Activated T-cell treated with anti-CD3 and anti-CD28 coated beads, Interleukin-2, amount 50 U/mL, for 24 hours (primary cell): Measurements from ENCODE around the gene SENP2.

Experiments
- DNase-seq: peaks from one replicate; pipeline ENCODE4 v3.0.0-alpha.2; 2020
- H3K27ac Mint-ChIP-seq: 2 replicates; pipeline ENCODE4 v1.8.0; 2020; ENCODE audit warnings: mild to moderate bottlenecking, mixed read lengths
- H3K27me3 Mint-ChIP-seq: 2 replicates; pipeline ENCODE4 v1.8.0; 2020; ENCODE audit warnings: mixed read lengths
- H3K36me3 Mint-ChIP-seq: 2 replicates; pipeline ENCODE4 v1.8.0; 2020; ENCODE audit warnings: low read depth, mixed read lengths
- H3K4me1 Mint-ChIP-seq: 2 replicates; pipeline ENCODE4 v1.8.0; 2020; ENCODE audit warnings: low read depth, mixed read lengths
- H3K4me3 Mint-ChIP-seq: 2 replicates; pipeline ENCODE4 v1.8.0; 2020; ENCODE audit warnings: mild to moderate bottlenecking, moderate library complexity, mixed read lengths
- H3K9me3 Mint-ChIP-seq: 2 replicates; pipeline ENCODE4 v1.8.0; 2020; ENCODE audit warnings: mixed read lengths

SENP2 gene

GRCh38 chr3:185647134-185647879 is 61.2 kb downstream of the SENP2 start:
- Mint-ChIP-seq H3K27ac (no peak overlapping the region), H3K4me3 (no peak overlapping the region)
- no peak for DNase-seq

GRCh38 chr3:185647880-185648210 is 61.8 kb downstream of the SENP2 start:
- H3K27me3 Mint-ChIP-seq = peaks cover 22% of the 10 kb centered on the region
- no peak overlapping the region for H3K27ac Mint-ChIP-seq
- H3K4me1 Mint-ChIP-seq = no peaks in the 10 kb centered on the region
- DNase-seq = no peak
- H3K9me3 Mint-ChIP-seq = no peaks in the 10 kb centered on the region
- no peaks in the 10 kb centered on the region for H3K36me3 Mint-ChIP-seq
- no peak overlapping the region for H3K4me3 Mint-ChIP-seq

More at GRCh38 chr3:185647134-185647879, 61.2 kb downstream of the SENP2 start:
- Mint-ChIP-seq H3K9me3 (no peaks in the 10 kb centered on the region), H3K27me3 (peaks cover 22% of the 10 kb centered on the region), H3K4me1 (no peaks in the 10 kb centered on the region), H3K36me3 (no peaks in the 10 kb centered on the region)

GRCh38 chr3:185648396-185648795 is 62.3 kb downstream of the SENP2 start:
- no peaks in the 10 kb centered on the region for H3K9me3 Mint-ChIP-seq
- no peaks in the 10 kb centered on the region for H3K4me1 Mint-ChIP-seq
- H3K36me3 Mint-ChIP-seq = no peaks in the 10 kb centered on the region
- peaks cover 22% of the 10 kb centered on the region for H3K27me3 Mint-ChIP-seq
- DNase-seq = no peak
- H3K27ac Mint-ChIP-seq = no peak overlapping the region
- no peak overlapping the region for H3K4me3 Mint-ChIP-seq

- Mint-ChIP-seq H3K36me3 (no peaks in the 10 kb centered on the region), H3K4me1 (no peaks in the 10 kb centered on the region), H3K4me3 (no peak overlapping the region), H3K9me3 (no peaks in the 10 kb centered on the region), H3K27me3 (peaks cover 22% of the 10 kb centered on the region), H3K27ac (no peak overlapping the region)
- no peak for DNase-seq
Measured at GRCh38 chr3:185649414-185649813, 63.3 kb downstream of the SENP2 start.

GRCh38 chr3:185651971-185652370 is 65.9 kb downstream of the SENP2 start:
- Mint-ChIP-seq H3K9me3 (no peaks in the 10 kb centered on the region), H3K27me3 (peaks cover 10% of the 10 kb centered on the region), H3K4me1 (no peaks in the 10 kb centered on the region), H3K27ac (no peak overlapping the region), H3K36me3 (no peaks in the 10 kb centered on the region), H3K4me3 (no peak overlapping the region)
- DNase-seq = no peak

GRCh38 chr3:185653949-185654757 is 68.1 kb downstream of the SENP2 start:
- H3K36me3 Mint-ChIP-seq = no peaks in the 10 kb centered on the region
- no peaks in the 10 kb centered on the region for H3K9me3 Mint-ChIP-seq
- peaks cover 2% of the 10 kb centered on the region for H3K4me1 Mint-ChIP-seq
- no peak overlapping the region for H3K27ac Mint-ChIP-seq
- peaks cover 5% of the 10 kb centered on the region for H3K27me3 Mint-ChIP-seq
- no peak for DNase-seq
- no peak overlapping the region for H3K4me3 Mint-ChIP-seq

GRCh38 chr3:185654758-185655145 is 68.7 kb downstream of the SENP2 start:
- Mint-ChIP-seq H3K4me1 (peaks cover 2% of the 10 kb centered on the region), H3K36me3 (no peaks in the 10 kb centered on the region), H3K27me3 (peaks cover 5% of the 10 kb centered on the region), H3K9me3 (no peaks in the 10 kb centered on the region), H3K27ac (no peak overlapping the region), H3K4me3 (no peak overlapping the region)
- no peak for DNase-seq

GRCh38 chr3:185655426-185656320 is 69.6 kb downstream of the SENP2 start:
- no peak for DNase-seq
- Mint-ChIP-seq H3K4me3 (no peak overlapping the region), H3K4me1 (peaks cover 2% of the 10 kb centered on the region), H3K36me3 (no peaks in the 10 kb centered on the region), H3K27me3 (peaks cover 5% of the 10 kb centered on the region), H3K27ac (no peak overlapping the region), H3K9me3 (no peaks in the 10 kb centered on the region)

GRCh38 chr3:185656321-185656840 is 70.3 kb downstream of the SENP2 start:
- Mint-ChIP-seq H3K36me3 (no peaks in the 10 kb centered on the region), H3K4me3 (no peak overlapping the region), H3K27ac (no peak overlapping the region), H3K4me1 (peaks cover 2% of the 10 kb centered on the region), H3K27me3 (peaks cover 5% of the 10 kb centered on the region), H3K9me3 (no peaks in the 10 kb centered on the region)
- no peak for DNase-seq

- Mint-ChIP-seq H3K27ac (no peak overlapping the region), H3K9me3 (no peaks in the 10 kb centered on the region), H3K4me1 (peaks cover 2% of the 10 kb centered on the region), H3K36me3 (no peaks in the 10 kb centered on the region), H3K27me3 (peaks cover 11% of the 10 kb centered on the region), H3K4me3 (no peak overlapping the region)
- DNase-seq = no peak
Measured at GRCh38 chr3:185657211-185657610, 71.1 kb downstream of the SENP2 start.

- H3K9me3 Mint-ChIP-seq = no peaks in the 10 kb centered on the region
- peaks cover 2% of the 10 kb centered on the region for H3K4me1 Mint-ChIP-seq
- no peak overlapping the region for H3K27ac Mint-ChIP-seq
- no peak overlapping the region for H3K4me3 Mint-ChIP-seq
- peaks cover 14% of the 10 kb centered on the region for H3K27me3 Mint-ChIP-seq
- no peak for DNase-seq
- no peaks in the 10 kb centered on the region for H3K36me3 Mint-ChIP-seq
Measured at GRCh38 chr3:185657691-185658503, 71.8 kb downstream of the SENP2 start.

GRCh38 chr3:185658504-185658912 is 72.4 kb downstream of the SENP2 start:
- no peak for DNase-seq
- peaks cover 2% of the 10 kb centered on the region for H3K4me1 Mint-ChIP-seq
- no peak overlapping the region for H3K27ac Mint-ChIP-seq
- no peak overlapping the region for H3K4me3 Mint-ChIP-seq
- H3K27me3 Mint-ChIP-seq = peaks cover 20% of the 10 kb centered on the region
- H3K36me3 Mint-ChIP-seq = no peaks in the 10 kb centered on the region
- no peaks in the 10 kb centered on the region for H3K9me3 Mint-ChIP-seq

- Mint-ChIP-seq H3K27me3 (peaks cover 22% of the 10 kb centered on the region), H3K36me3 (no peaks in the 10 kb centered on the region), H3K9me3 (no peaks in the 10 kb centered on the region), H3K4me3 (no peak overlapping the region), H3K4me1 (peaks cover 2% of the 10 kb centered on the region), H3K27ac (no peak overlapping the region)
- no peak for DNase-seq
Measured at GRCh38 chr3:185658943-185659342, 72.8 kb downstream of the SENP2 start.
